ENCODE results near the gene HYOU1.
"Not testable (repeated sequence)": the region's sequence is repeated elsewhere in the genome, so short reads cannot be mapped to it uniquely, and the experiment has no call there.

Gene HYOU1

GRCh38 chr11:119087123-119087522 lies 30.1 kb upstream of the HYOU1 start:
- no peak for DNase-seq

DNA sequence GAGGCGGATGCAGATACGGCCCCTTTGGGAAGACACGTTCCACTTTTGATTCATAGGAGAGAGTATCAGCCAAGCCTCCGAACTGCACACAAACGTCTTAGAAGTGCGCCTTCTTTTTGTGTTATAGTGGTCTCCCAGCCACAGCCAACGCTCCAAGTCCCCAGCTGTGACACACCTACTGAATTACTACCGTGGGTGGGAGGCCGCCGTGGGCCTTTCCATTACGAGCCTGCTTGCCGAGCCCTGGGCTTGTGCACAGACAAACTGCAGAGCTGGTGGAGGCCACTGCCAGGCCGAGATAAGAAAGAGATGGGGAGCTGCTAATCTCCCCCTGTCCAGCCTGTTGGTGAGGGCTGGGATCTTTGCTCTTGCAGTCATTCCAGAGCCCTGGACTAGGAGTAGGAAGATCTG lies 28.4 kb upstream of the HYOU1 start:
- DNase-seq = no peak

DNA sequence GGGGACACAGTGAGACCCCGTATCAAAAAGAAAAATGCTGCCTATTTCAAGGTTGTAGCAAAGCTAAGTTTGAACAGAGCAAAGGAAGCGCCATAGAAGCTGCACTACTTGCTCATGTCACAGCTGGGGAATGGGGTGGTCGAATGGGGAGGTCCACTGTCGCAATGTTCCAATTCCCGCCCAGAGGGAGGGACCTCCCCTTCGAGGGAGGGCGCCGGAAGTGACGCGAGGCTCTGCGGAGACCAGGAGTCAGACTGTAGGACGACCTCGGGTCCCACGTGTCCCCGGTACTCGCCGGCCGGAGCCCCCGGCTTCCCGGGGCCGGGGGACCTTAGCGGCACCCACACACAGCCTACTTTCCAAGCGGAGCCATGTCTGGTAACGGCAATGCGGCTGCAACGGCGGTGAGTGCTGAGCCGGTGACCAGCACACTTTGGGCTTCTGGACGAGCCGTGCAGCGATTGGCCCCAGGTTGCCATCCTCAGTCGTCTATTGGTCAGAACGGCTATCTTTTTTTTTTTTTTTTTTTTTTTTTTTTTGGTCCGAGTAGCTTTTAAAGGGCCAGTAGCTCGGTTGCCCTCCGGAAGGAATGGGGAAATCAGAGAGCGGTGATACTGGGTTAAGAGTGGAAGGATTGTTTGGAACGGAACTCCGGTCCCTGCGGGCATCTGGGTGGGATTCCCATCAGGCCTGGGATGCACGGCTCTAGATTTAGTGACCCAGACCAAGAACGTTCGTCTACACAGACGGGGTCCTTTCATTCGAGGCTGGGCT lies 27.8 kb upstream of the HYOU1 start, which contains the start of gene HMBS:
Gene HMBS, plus strand, starts transcription at position 219 of the 774 bp plus-strand sequence. Its CDS starts 153 bp downstream, at position 372.
- peak; percentile 80 for DNase-seq

DNA sequence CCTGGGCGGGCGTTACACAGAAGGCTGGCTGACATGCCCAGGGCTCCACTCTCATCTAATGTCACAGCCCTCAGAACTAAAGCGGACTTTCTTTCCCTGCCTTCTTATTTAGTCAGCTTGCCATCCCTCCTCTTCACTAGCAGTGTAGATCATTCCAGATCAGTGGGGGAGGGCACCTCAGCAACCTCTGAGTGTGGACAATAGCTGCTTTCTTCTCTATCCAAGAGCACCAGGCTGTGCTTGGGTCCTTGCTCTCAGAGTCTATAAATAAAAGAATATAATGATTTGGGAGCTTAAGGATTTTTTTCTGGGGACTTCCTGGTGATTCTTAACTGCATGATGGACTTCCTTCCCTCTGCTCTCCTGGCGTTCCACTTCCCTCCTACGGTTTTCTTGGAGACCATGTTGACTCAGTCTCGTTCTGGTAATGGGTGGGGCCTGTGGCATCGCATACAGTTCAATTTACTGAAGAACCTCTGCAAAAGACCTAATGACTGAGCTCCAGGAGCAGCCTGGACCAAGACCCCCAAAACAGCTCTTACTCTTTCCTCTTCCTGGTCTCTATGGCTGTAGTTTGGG lies 24.8 kb upstream of the HYOU1 start:
- DNase-seq = no peak

GRCh38 chr11:119078675-119079420 lies 21.8 kb upstream of the HYOU1 start:
- DNase-seq = no peak

DNA sequence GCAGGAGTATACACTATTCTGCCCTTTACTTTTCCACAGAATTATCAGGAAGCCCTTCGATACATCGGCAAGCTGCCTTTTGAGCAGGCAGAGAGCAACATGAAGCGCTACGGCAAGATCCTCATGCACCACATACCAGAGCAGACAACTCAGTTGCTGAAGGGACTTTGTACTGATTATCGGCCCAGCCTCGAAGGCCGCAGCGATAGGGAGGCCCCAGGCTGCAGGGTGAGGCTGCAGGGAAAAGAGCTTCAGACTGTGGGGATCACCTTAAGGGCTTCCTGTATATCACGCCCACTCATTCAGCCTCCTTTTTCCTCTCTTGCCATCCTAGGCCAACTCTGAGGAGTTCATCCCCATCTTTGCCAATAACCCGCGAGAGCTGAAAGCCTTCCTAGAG lies 20.8 kb upstream of the HYOU1 start:
- no peak for DNase-seq

DNA sequence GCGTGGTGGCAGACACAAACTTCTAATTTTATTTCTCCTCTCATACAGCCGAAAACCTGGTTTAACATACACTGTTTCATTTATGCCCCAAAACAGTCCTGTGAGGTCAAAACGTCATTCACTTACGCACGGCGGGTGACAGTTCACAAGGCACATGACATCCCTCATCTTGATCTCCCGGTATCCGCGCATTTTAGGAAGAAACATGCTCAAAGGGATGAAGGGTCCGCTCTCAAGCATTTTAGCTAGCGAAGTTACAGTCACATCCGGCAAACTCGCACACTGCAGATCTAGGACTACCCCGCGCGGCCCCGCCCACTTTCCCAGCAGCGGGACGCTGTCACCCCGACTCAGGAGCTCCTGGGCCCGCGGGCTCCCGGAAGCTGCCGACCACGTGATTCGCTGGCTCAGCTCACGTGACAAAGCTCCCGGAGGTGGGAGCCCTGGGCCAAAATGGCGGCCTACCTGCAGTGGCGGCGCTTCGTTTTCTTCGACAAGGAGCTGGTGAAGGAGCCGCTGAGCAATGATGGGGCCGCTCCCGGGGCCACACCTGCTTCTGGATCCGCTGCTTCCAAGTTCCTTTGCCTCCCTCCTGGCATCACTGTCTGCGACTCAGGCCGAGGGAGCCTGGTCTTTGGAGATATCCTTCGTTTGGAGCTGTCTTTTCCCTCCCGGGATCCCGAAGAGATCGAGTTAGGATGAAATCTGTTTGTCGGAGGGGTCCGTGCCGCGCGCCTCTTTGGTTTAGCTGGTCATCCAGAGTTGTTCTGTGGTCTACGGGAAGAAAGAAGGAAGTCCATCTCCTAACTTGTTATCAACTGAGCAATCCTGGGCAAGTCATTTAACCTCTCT lies 10.6 kb upstream of the HYOU1 start, which contains the start of gene VPS11:
Gene VPS11, plus strand, starts transcription at position 448 of the 852 bp plus-strand sequence. Its CDS starts 6 bp downstream, at position 454.
- DNase-seq = peak; percentile 57

- DNase-seq = no peak
Observed at GRCh38 chr11:119065369-119065768, 8.4 kb upstream of the HYOU1 start.

DNA sequence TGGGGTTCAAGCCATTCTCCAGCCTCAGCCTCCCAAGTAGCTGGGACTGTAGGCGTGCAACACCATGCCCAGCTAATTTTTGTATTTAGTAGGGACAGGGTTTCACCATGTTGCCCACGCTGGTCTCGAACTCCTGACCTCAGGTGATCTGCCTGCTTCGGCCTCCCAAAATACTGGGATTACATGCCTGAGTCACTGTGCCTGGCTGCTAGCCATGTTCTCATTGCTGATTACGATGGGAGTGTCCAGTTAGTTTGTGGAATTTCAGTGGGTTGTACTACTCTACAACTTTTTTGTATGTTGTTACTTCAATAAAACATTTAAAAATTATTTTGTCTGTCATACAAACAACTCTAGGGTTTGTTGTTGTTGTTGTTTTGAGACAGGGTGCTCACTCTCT lies 5.8 kb upstream of the HYOU1 start:
- no peak for DNase-seq

- no peak for DNase-seq
Observed at GRCh38 chr11:119061256-119061655, 4.3 kb upstream of the HYOU1 start.

- DNase-seq = not testable (repeated sequence)
Observed at GRCh38 chr11:119059128-119059527, 2.1 kb upstream of the HYOU1 start.

DNA sequence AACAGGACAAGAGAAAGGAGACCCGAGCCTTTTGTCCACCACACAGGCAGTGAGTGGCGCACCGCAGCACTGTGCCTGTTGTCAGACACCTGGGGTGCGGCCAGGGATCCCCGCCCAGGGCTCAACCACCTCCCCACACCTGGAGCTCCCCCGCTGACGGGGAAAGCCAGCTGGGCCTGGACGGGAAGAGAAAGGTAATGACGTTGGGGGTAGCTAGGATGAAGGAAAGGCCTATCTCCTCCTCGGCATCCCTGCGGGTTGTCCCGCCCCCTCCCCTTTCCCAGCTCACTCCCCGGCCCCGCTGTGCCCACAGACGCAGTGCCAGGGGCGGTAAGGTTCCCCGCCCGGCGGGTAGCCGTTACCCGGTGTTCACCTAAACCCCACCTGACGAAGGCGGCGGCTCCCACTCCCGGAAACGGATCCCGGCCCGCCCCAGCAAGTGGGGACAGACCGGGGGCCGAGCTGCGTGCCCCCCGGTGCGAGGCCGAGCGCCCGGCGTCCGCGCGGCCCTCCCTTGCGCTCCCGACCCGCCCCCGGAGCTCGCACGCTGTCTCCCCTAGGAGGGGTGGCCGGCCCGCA lies 495 bp downstream of the HYOU1 start:
- no peak for DNase-seq

GRCh38 chr11:119055901-119056300 lies 1.1 kb downstream of the HYOU1 start:
- DNase-seq = no peak

- DNase-seq = no peak
Observed at GRCh38 chr11:119054418-119054817, 2.6 kb downstream of the HYOU1 start.

DNA sequence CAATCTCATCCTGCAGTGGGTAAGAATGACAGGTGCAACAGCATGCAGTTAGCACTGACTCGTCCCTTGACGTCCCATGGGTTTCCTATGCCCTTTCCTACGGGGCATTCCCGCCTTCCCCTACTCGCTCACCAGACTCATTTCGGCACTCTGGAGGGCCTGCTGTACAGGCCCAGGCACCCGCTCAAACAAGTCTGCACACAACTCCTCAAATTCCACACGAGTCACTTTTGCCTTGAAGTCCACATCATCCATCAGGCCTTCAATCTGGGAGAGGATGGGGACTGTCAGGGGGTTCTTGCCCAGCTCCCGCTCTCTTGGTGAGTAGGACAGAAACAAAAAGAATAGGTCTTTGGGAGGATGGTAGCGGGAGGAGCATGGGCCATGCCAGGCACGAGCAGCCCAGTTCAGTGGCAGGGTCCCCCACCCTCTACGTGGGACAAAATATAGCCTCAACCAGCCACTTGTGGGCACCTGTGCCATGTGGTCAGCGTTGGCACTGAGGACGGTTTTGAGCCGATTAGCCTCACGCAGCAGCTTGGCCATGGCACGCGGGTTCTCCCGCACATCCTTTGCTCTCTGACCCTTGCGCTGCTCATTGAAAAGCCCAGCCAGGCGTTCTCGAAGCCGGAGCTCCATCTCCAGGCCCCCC lies 4.7 kb downstream of the HYOU1 start:
- no peak for DNase-seq

GRCh38 chr11:119051440-119052162 lies 5.4 kb downstream of the HYOU1 start:
- DNase-seq = no peak

GRCh38 chr11:119049081-119049480 lies 7.9 kb downstream of the HYOU1 start:
- DNase-seq = no peak

DNA sequence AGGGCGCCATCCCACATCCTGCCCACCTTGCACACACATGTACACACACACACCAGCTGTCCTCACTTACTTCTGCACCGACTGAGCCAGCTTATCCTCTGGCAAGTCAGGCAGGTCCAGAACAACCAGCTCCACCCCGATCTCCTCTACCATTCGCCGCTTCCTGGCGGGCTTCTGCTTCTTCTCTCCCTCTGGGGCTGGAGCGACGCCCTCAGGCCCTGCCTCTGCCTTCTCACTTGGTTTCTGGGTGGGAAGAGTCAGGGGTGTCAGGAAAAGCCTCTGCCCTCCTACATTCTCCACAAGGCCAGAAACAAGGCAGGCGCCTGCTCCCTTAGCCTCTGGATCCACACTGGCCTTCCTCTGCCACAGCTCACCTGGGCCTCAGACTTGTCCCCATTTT lies 8.4 kb downstream of the HYOU1 start:
- no peak for DNase-seq

- no peak for DNase-seq
Observed at GRCh38 chr11:119047205-119047604, 9.8 kb downstream of the HYOU1 start.

DNA sequence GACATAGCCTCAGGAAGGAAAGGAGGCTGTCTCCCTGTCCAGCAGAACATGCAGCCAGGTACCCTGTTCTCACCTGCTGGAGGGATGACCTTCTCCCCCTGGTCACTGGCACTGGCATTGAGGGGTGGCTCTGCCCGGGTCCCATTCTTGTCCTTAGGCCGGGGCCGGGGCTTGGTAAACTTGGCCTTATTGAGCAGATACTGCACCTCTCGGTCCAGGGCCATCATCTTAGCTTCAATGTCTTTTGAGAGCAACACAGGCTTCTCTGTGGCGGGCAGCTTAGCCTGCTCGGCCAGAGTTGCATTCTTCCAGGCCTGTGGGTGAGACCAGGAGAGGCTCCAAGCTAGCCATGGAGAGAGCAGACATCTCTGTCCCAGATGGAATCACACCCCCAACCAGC lies 10.5 kb downstream of the HYOU1 start:
- no peak for DNase-seq

- no peak for DNase-seq
Observed at GRCh38 chr11:119044708-119045107, 12.3 kb downstream of the HYOU1 start.

All from cortex of kidney (tissue), 1 donor.